Measurements from ENCODE around the gene AP1S3.

DNA sequence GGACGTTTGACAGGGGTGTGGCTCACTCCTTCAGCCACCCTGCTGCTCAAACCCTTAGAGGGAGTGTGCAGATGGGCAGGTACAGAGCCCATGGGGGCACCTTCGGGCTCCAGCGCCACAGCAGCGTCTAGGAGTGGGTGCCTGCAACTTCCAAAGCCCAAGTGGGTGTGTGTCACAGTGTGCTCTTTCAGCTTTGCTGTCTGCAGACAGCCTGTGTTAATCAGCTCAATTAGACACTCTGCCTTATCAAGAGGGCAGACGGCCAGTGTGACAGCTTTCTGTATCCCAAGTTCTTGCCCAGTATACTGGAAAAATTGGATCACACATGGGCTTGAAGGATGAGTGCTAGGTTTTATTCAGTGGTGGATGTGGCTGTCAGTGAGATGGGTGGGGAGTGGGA, 96.7 kb downstream of the AP1S3 start:
- no peak for TF ChIP-seq ZNF658 (tag by site-specific recombination; IDR thresholded peaks at IDR 0.05)
- TF ChIP-seq ZNF530 (tag by site-specific recombination; IDR thresholded peaks at IDR 0.05; ENCODE audit: low read depth): no peak
- TF ChIP-seq ZFP69B (tag by site-specific recombination; IDR thresholded peaks at IDR 0.05): no peak
- TF ChIP-seq, protein P1, sequence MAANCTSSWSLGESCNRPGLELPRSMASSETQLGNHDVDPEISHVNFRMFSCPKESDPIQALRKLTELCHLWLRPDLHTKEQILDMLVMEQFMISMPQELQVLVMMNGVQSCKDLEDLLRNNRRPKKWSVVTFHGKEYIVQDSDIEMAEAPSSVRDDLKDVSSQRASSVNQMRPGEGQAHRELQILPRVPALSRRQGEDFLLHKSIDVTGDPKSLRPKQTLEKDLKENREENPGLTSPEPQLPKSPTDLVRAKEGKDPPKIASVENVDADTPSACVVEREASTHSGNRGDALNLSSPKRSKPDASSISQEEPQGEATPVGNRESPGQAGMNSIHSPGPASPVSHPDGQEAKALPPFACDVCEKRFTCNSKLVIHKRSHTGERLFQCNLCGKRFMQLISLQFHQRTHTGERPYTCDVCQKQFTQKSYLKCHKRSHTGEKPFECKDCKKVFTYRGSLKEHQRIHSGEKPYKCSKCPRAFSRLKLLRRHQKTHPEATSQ (tag by site-specific recombination; IDR thresholded peaks at IDR 0.05): no peak
- TF ChIP-seq, protein P2, sequence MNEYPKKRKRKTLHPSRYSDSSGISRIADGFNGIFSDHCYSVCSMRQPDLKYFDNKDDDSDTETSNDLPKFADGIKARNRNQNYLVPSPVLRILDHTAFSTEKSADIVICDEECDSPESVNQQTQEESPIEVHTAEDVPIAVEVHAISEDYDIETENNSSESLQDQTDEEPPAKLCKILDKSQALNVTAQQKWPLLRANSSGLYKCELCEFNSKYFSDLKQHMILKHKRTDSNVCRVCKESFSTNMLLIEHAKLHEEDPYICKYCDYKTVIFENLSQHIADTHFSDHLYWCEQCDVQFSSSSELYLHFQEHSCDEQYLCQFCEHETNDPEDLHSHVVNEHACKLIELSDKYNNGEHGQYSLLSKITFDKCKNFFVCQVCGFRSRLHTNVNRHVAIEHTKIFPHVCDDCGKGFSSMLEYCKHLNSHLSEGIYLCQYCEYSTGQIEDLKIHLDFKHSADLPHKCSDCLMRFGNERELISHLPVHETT (tag by site-specific recombination; IDR thresholded peaks at IDR 0.05): no peak
- no peak for TF ChIP-seq BCL11A (tag by site-specific recombination; IDR thresholded peaks at IDR 0.05; ENCODE audit: low read depth)
- TF ChIP-seq, protein P3, sequence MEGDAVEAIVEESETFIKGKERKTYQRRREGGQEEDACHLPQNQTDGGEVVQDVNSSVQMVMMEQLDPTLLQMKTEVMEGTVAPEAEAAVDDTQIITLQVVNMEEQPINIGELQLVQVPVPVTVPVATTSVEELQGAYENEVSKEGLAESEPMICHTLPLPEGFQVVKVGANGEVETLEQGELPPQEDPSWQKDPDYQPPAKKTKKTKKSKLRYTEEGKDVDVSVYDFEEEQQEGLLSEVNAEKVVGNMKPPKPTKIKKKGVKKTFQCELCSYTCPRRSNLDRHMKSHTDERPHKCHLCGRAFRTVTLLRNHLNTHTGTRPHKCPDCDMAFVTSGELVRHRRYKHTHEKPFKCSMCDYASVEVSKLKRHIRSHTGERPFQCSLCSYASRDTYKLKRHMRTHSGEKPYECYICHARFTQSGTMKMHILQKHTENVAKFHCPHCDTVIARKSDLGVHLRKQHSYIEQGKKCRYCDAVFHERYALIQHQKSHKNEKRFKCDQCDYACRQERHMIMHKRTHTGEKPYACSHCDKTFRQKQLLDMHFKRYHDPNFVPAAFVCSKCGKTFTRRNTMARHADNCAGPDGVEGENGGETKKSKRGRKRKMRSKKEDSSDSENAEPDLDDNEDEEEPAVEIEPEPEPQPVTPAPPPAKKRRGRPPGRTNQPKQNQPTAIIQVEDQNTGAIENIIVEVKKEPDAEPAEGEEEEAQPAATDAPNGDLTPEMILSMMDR (tag by site-specific recombination; IDR thresholded peaks at IDR 0.05): no peak
- TF ChIP-seq, protein P4, sequence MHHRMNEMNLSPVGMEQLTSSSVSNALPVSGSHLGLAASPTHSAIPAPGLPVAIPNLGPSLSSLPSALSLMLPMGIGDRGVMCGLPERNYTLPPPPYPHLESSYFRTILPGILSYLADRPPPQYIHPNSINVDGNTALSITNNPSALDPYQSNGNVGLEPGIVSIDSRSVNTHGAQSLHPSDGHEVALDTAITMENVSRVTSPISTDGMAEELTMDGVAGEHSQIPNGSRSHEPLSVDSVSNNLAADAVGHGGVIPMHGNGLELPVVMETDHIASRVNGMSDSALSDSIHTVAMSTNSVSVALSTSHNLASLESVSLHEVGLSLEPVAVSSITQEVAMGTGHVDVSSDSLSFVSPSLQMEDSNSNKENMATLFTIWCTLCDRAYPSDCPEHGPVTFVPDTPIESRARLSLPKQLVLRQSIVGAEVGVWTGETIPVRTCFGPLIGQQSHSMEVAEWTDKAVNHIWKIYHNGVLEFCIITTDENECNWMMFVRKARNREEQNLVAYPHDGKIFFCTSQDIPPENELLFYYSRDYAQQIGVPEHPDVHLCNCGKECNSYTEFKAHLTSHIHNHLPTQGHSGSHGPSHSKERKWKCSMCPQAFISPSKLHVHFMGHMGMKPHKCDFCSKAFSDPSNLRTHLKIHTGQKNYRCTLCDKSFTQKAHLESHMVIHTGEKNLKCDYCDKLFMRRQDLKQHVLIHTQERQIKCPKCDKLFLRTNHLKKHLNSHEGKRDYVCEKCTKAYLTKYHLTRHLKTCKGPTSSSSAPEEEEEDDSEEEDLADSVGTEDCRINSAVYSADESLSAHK (tag by site-specific recombination; IDR thresholded peaks at IDR 0.05): no peak

Data from HEK293 (cell line).